ENCODE data around the gene MRPL48. TPM values are rescaled to one million over a fixed set of nuclear protein-coding genes. Genes with fewer than 3 reads are reported as not detected.

The MRPL48 gene
- total RNA-seq, 1 experiment from 2014 or later, result 66.8 TPM

- Histone ChIP-seq H3K27ac (ENCODE audit: low read depth, low read length) (no peak overlapping the region), H3K79me2 (ENCODE audit: insufficient read depth, low read length) (peaks cover 92% of the 10 kb centered on the region), H3K4me3 (replicated peaks in 1 of 2; ENCODE audit: low read depth in 1 of 2, low read length in 2 of 2) (no peak overlapping the region), H3K9ac (ENCODE audit: low read length) (no peak overlapping the region), H3K4me1 (ENCODE audit: control insufficient read depth in 1 of 2, insufficient read depth in 2 of 2, low read length in 2 of 2) (no peaks in the 10 kb centered on the region), H3K36me3 (ENCODE audit: control insufficient read depth in 1 of 2, insufficient read depth in 2 of 2, low read length in 2 of 2) (no peaks in the 10 kb centered on the region), H3K27me3 (ENCODE audit: insufficient read depth, low read length) (no peaks in the 10 kb centered on the region), H4K20me1 (ENCODE audit: insufficient read depth) (no peaks in the 10 kb centered on the region; the same call in 1 of the 2 replicates), H2AFZ (ENCODE audit: low read depth, low read length, poor library complexity, severe bottlenecking) (no peak overlapping the region), H3K9me2 (ENCODE audit: insufficient read depth) (no peaks in the 10 kb centered on the region), H3K9me3 (ENCODE audit: control insufficient read depth in 1 of 2, insufficient read depth in 1 of 2, low read depth in 1 of 2, low read length in 2 of 2) (no peaks in the 10 kb centered on the region), H3K4me2 (ENCODE audit: low read length) (no peak overlapping the region)
- RAD21 ChIA-PET (ENCODE audit: low non-redundant PET in 1 of 2, low total read pairs in 2 of 2, uncharacterized antibody in 2 of 2, unreplicated experiment in 2 of 2), result no interaction called here
- CTCF ChIA-PET, result no interaction called here
- intact Hi-C loops (cut with micrococcal nuclease), result no loop called here
- ATAC-seq, result no peak
- TF ChIP-seq CEBPB (IDR thresholded peaks at IDR 0.05; ENCODE audit: low read depth), result no peak
- TF ChIP-seq REST (IDR thresholded peaks at IDR 0.05; ENCODE audit: low read depth), result no peak
- no peak for TF ChIP-seq FOSL1 (IDR thresholded peaks at IDR 0.05; ENCODE audit: low read depth)
- no peak for TF ChIP-seq EZH2phosphoT487 (IDR thresholded peaks at IDR 0.05; ENCODE audit: borderline replicate concordance)
- TF ChIP-seq ZFX (IDR thresholded peaks at IDR 0.05), result no peak
- TF ChIP-seq POLR2AphosphoS5 (IDR thresholded peaks at IDR 0.05; ENCODE audit: low read depth, low read length), result no peak
- no peak for TF ChIP-seq EGR1 (IDR thresholded peaks at IDR 0.05; ENCODE audit: low read depth)
- no peak for TF ChIP-seq SP1 (IDR thresholded peaks at IDR 0.05; ENCODE audit: low read depth)
- TF ChIP-seq ZBTB33 (IDR thresholded peaks at IDR 0.05; ENCODE audit: extremely low read depth, insufficient replicate concordance, low read length), result no peak
- TF ChIP-seq POLR2A (IDR thresholded peaks at IDR 0.05; ENCODE audit: borderline replicate concordance, extremely low read depth, insufficient read depth, insufficient read length), result no peak
- no peak for TF ChIP-seq ZNF274 (IDR thresholded peaks at IDR 0.05; ENCODE audit: low read depth, low read length)
- TF ChIP-seq MAX (IDR thresholded peaks at IDR 0.05), result no peak
- no peak for TF ChIP-seq TCF7L2 (IDR thresholded peaks at IDR 0.05; ENCODE audit: borderline replicate concordance, extremely low read depth, insufficient read depth, insufficient read length)
- TF ChIP-seq YY1 (IDR thresholded peaks at IDR 0.05; ENCODE audit: extremely low read depth, insufficient replicate concordance, low read depth, low read length), result no peak
- POLR2A ChIA-PET, result no interaction called here
- BruUV-seq (replicated peaks), result no TSS peak
- no peak for DNase-seq (ENCODE audit: low read depth, low spot score)
These were observed 38.6 kb upstream of the MRPL48 start for GRCh38 chr11:73749118-73749517.
